HFF-Myc (cell line): Measurements from ENCODE around the gene PGRMC2.
"Not testable (repeated sequence)": the region's sequence is repeated elsewhere in the genome, so short reads cannot be mapped to it uniquely, and the experiment has no call there.

Source experiments
- DNase-seq: peaks from one replicate; pipeline ENCODE4 v3.0.0-alpha.2; 2011; ENCODE audit warnings: low read depth; ENCODE audit errors: extremely low read depth
- H3K4me3 ChIP-seq: replicated peaks from 2 replicates; pipeline ENCODE4 v1.5.1; 2011; ENCODE audit warnings: low read depth, mild to moderate bottlenecking, control low read depth, low read length
- TF ChIP-seq, protein P1 (sequence below): IDR thresholded peaks from 2 replicates; pipeline ENCODE4 v1.5.1; 2012; ENCODE audit warnings: mild to moderate bottlenecking, low read depth, low read length, control low read depth; ENCODE audit errors: missing control alignments

The PGRMC2 gene

DNA sequence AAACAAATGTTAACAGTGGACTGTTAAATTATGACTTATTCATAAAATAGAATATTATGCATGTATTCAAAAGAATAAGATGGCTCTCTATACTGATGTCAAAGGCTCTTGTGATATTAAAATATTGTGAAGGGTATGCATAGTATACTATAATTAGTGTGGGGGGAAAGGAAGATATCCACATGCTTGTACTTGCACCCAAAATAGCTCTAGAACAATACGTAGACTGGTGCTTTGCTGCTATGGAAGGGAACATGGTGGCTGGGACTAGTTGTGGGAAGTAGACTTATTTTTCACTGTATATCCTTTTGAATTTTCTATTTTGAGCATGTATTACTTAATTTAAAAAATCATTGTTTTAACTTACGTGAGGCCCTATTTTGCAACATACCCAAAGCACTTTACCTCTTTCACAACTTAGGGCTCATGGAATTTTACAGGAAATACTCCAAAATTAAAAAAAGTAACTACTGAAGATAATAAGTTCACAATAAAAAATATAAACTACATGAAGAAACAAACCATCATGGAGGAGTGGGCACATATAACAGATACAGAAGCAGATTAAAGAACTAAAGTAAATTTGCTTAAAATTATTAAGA is 7.9 kb downstream of the PGRMC2 start:
- no peak for DNase-seq
- no peak overlapping the region for H3K4me3 ChIP-seq

DNA sequence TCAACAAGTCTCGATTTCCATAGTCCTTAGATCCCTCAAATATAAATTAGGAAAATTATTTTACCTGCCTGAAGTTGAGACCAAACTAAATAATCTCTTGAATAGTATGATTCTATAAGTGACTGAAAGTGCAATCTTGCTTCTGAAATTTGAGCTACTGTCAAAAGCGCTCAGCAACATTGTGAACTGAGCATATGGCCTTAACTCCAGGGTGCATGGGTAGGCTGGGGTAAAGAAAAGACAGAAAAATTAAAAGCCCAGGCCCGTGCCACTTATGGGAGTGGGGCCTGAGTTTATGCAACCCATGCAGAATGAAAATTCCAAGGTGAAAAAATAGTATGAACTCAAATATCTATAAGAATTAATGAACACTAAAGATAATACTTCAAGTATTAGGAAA is 9.8 kb downstream of the PGRMC2 start:
- H3K4me3 ChIP-seq: no peak overlapping the region
- TF ChIP-seq, protein P1, sequence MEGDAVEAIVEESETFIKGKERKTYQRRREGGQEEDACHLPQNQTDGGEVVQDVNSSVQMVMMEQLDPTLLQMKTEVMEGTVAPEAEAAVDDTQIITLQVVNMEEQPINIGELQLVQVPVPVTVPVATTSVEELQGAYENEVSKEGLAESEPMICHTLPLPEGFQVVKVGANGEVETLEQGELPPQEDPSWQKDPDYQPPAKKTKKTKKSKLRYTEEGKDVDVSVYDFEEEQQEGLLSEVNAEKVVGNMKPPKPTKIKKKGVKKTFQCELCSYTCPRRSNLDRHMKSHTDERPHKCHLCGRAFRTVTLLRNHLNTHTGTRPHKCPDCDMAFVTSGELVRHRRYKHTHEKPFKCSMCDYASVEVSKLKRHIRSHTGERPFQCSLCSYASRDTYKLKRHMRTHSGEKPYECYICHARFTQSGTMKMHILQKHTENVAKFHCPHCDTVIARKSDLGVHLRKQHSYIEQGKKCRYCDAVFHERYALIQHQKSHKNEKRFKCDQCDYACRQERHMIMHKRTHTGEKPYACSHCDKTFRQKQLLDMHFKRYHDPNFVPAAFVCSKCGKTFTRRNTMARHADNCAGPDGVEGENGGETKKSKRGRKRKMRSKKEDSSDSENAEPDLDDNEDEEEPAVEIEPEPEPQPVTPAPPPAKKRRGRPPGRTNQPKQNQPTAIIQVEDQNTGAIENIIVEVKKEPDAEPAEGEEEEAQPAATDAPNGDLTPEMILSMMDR: no peak
- no peak for DNase-seq

More for the DNA sequence above, 7.9 kb downstream of the PGRMC2 start:
- TF ChIP-seq, protein P1: no peak

DNA sequence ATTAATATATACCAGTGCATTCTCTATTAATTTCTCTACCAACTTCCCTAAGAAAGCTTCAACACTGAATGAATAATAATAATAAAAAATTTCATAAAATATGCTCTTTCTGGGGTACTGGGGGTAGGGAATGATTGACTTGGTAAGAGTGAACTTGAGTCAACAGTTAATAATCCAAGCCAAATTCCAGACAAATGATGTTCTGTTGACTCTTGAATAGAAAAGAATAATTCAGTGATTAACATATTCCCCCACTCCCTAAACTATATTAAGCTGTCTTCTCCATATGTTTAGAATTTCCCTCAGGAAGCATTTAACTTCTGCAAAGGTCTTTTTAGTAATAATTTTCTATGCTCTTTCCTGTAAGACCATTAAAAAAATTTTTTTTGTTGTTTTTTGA is 12.3 kb downstream of the PGRMC2 start:
- no peak overlapping the region for H3K4me3 ChIP-seq
- no peak for DNase-seq
- TF ChIP-seq, protein P1: no peak

DNA sequence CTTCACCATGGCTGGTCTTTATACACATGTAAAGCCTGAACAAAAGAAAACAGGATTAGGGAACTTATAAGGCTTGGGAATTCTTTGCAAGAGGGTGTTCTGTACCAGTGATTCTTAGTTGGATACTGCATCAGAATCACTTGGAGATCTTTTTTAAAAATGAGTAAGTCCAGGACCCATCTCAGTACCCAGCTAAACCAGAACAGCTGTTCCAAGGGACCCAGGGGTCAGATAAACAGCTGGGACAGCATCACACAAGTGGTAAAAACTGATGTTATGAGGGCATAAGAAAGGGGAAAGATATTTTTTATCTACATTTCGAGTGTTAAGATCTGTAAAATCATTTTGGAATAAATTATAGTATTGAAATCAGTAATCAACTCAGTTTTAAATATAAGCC is 16.1 kb downstream of the PGRMC2 start:
- TF ChIP-seq, protein P1: no peak
- DNase-seq: no peak
- H3K4me3 ChIP-seq: no peak overlapping the region

DNA sequence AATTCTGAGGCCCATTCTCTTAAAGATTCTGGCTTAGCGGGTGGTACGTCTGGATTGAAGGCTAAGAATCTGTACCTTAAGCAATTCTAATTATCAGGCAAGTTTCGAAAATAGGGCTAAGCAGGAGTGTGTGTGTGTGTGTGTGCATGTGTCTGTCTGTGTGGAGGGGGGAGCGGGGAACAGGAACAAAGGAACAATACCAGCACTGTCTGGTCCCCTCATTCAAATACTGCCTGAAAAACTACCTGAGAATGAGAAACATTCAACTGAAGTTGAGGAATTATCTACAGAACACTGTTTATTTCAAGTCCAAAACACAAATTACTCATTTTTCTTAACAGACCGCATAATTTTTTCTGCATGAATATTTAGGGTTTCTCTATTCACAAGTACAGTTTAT is 18.6 kb downstream of the PGRMC2 start:
- TF ChIP-seq, protein P1: no peak
- H3K4me3 ChIP-seq: no peak overlapping the region
- no peak for DNase-seq

DNA sequence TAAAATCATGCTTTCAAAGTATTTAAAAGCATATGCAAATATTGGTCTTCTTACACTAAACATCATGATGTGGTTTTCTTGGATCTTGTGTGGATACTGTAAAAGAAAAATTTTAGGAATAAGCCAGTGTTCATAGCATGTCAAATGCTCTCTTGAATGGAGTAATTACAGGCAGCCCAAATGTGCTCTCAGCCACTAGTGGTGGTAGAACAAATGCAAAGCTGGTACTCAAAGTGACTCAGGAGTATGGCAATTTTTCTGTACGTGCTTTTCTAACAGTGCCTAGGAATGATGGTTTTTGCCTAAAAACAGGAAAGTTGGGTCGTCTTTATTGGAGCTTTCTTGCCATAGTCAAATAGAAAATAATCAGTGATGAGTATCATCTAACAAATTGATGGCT is 19.9 kb downstream of the PGRMC2 start:
- TF ChIP-seq, protein P1: no peak
- no peak overlapping the region for H3K4me3 ChIP-seq
- DNase-seq: no peak

DNA sequence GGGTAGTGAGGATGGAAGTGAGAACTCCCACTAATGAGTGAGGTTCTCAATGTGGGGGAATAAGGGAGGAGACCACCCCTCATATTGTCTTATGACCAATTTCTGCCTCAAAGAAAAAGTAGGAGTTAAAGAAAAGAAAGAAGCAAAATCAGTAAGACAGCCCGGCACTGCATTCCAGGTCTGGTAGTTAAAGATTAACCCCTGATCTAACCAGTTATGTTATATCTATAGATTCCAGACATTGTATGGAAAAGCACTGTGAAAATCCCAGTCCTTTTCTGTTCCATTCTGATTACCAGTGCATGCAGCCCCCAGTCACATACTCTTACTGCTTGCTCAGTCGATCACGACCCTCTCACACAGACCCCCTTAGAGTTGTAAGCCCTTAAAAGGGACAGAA is 20.4 kb downstream of the PGRMC2 start:
- not testable (repeated sequence) for DNase-seq, H3K4me3 ChIP-seq

DNA sequence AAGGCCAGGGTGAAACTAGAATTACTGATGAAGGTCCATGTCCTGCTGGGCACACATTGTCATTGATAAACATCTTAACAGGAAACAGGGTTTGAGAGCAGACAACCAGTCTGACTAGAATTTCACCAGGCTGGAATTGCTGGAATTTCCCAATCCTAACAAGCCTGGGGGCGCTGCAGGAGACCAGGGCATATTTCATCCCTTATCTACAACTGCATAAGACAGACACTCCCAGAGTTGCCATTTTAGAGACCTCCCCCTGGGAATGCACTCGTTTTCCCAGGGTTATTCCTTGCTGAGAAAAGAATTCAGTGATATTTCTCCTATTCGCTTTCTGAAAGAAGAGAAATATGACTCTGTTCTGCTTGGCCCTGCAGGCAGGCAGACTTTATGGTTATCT is 22.1 kb downstream of the PGRMC2 start:
- not testable (repeated sequence) for DNase-seq

DNA sequence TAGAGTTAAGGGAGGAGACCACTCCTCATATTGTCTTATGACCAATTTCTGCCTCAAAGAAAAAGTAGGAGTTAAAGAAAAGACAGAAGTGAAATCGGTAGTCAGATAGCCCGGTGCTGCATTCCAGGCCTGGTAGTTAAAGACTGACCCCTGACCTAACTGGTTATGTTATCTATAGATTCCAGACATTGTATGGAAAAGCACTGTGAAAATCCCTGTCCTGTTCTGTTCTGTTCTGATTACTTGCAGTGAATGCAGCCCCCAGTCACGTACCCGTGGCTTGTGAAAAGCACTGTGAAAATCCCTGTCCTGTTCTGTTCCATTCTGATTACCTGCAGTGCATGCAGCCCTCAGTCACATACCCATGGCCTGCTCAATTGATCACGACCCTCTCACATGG is 27.7 kb downstream of the PGRMC2 start:
- DNase-seq, H3K4me3 ChIP-seq: not testable (repeated sequence)

More for the DNA sequence above, 22.1 kb downstream of the PGRMC2 start:
- not testable (repeated sequence) for H3K4me3 ChIP-seq

DNA sequence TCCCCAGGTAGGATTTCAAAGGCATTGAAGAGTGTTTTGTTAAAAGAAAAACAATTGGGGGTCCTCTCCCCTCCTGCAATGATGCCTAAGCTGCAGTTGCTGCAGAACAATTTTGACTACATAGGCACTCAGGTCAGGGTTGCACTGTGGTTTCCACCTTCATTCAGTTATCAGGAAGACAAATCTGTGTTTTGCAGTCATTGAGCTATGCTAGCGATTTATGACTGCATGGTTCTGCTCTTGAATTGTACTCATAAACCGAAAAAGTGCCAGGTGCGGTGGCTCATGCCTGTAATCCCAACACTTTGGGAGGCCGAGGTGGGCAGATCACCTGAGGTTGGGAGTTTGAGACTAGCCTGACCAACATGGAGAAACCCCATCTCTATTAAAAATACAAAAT is 29.4 kb downstream of the PGRMC2 start:
- DNase-seq, H3K4me3 ChIP-seq: not testable (repeated sequence)
